IPS DF 19.7 (cell line): ENCODE results near the gene TMEM94.
"Not testable (repeated sequence)": the region's sequence is repeated elsewhere in the genome, so short reads cannot be mapped to it uniquely, and the experiment has no call there.

Experiments
- DNase-seq: peaks from one replicate; pipeline ENCODE4 v3.0.0-alpha.2; 2013; ENCODE audit warnings: low read depth, low spot score

The TMEM94 gene

DNA sequence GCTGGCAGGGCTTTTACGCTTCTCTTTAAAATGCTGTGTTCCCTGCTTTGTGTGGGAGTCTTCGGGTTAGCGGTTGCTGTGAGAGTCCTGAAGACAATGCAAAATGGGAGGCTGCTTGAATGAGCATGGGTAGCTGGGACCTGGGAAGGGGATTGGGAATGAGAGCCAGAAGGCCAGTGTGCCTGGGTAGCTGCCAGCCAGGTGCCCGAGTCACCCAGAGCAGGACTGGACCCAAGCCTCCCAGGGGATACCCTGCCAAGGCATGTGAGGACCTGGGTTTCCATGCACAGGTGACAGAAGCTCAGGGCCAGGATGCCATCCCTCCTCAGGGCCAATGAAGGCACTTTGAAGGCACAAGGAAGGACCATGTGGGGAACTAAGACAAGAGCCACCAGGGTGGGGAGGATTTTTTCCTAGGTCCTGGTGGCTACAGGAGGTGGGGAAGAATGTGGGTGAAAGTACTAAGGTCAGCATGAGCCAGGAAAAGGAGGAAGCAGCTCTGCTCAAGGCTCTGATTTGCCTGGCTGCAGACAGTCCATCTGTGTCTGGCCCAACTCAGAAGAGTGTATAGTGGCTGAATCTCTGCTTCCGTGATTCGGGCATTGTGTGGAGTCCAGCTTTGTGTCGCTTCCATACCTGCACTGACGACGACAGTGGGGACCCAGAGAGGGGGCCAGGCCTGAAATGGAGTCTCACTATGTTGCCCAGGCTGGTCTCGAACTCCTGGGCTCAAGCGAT is 20.5 kb downstream of the TMEM94 start:
- DNase-seq = no peak

DNA sequence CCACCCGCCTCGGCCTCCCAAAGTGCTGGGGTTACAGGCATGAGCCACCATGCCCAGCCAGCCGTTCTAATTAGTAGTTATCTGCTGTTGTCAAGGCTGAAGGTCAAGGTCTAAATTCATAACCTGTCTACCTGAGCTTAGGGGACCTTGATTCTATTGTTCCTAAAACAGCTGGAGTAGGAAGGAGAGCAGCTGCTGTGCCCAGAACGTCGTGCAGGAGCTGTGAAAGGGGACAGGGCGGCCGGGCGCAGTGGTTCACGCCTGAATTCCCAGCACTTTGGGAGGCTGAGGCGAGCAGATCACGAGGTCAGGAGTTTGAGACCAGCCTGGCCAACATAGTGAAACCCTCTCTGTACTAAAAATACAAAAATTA is 21.0 kb downstream of the TMEM94 start:
- DNase-seq = not testable (repeated sequence)

DNA sequence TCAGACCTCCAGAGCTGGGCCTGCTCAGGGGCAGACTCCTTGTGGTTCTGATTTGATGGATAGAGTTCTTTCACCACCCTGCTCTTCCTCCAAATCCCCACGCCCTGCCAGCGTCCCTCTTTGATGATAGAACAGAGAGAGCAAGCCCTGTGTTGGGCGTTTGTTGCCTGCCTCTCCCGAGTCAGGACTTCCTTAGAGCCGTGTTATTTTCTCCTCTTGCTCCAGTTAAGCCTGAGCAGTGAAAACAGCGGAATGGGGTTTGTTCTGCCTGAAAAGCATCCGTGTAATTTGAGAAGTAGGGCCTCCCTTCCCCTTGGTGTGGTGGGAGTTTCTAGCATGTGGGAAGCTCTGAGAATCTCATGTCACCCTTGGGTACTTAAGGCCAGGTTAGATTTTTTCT is 22.1 kb downstream of the TMEM94 start:
- no peak for DNase-seq

DNA sequence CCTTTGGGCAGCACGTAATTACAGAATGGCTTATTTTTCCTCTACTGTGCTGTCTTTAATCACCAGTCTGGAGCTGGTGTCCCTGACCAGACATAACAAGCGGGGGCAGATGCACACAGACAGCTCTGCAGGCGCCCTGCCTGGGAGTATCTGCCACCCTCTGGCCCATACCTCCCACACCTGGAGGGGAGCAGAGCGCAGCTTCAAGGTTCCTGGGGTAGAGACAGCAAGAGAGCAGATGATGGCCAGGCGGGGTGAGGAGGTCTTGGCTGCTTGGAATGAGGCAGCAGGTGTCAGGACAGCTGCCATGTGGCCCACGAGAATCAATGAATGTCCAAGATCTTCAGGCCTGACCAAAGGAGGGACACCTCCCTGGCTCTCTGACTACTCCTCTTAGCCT is 23.8 kb downstream of the TMEM94 start:
- DNase-seq = no peak

DNA sequence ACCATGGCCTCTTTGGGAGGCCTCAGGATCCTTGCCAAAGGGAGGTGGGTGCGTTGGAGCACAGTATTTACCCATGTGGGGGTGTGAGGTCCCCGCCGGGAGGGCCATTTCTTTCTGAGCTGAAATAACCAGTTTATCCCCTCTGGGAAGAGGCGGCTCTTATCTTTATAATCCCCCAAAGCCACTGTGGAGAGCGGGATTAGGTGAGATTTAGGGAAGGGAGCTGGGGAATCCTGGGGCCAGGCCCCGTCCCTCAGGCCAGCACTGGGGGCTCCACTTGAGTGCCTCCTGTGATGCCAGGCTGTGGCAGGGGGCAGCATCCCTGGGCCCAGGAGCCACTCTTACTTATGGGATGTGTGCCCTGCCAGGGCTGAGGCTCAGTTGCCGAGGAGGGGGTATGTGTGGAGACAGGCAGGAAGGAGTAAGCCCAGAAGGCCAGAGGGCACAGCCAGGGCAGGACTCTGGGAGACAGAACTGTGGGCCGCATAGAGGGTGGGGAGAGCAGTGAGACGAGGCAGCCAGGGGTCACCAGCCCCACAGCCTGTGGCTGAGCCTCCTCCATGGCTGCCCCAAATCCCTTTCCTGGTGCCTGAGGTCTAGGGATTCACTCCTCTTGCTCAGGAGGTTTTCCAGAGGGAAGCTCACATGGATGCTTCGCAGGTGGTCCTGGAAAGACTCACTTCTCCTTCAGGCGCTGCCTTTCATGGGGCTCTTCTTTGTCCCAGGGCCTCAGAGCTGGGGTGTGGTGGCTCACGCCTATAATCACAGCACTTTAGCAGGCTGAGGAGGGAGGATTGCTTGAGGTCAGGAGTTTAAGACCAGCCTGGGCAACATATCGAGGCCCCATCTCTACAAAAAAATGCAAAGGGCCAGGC is 25.0 kb downstream of the TMEM94 start:
- no peak for DNase-seq

DNA sequence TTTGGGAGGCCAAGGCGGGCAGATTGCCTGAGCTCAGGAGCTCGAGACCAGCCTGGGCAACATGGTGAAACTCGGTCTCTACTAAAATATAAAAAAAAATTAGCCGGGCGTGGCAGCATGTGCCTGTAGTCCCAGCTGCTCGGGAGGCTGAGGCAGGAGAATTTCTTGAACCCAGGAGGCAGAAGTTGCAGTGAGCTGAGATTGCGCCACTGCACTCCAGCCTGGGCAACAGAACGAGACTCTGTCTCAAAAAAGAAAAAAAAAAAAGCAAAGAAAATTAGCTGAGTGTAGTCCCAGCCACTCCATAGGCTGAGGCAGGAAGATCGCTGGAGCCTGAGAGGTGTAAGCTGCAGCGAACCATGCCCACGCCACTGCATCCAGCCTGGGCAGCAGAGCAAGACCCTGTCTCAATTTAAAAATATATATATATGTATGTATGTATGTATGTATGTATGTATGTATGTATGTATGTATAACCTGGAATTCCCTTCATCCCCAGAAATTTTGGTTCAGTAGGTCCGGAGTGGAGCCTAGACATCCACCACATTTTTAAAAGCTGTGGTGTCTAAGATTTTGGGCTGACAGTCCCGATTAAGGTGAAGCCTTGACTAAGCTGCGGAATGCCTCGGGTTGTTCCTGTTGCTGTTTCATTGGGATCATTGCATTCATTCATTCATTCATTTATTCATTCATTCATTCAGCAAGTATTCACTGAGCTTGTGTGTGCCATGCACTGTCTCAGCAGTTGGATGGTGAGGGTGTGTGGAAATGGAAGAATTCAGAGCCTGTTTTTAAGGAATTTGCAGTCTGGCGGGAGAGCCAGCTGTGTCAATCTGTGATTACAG is 25.9 kb downstream of the TMEM94 start:
- no peak for DNase-seq

DNA sequence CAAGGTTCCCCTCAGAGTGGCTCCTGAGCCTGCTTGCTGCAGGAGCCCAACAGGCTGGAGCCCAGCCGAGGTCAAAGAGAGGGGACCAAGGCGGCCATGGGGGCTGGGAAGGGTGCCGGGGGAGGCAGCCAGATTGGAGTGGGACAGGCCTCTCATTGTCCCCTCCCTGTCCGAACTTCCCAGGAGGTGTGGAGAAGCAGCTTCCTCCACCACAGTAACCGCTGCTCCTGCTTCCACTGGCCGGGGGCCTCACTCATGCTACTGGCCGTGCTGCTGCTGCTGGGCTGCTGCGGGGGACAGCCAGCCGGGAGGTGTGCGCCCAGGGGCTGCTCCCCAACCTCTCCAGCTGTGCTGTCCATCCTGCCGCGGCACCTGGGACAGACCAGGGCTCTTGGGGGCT is 29.3 kb downstream of the TMEM94 start:
- no peak for DNase-seq

DNA sequence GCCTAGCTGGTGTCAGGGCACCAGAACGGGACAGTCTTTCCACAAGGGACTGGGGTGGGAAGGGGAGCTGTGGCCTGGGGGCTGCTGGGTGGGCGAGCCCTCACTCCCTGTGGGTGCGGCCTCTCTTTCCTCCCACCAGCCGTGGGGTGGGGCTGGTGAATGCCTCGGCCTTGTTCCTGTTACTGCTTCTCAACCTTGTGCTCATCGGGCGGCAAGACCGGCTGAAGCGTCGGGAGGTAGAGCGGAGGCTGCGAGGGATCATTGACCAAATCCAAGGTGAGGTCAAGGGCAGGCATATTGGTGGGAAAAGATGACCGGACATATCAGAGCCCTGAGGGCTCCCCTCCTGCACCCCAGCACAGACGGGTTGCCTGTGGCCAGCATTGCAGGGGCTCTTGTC is 29.7 kb downstream of the TMEM94 start:
- DNase-seq = no peak

DNA sequence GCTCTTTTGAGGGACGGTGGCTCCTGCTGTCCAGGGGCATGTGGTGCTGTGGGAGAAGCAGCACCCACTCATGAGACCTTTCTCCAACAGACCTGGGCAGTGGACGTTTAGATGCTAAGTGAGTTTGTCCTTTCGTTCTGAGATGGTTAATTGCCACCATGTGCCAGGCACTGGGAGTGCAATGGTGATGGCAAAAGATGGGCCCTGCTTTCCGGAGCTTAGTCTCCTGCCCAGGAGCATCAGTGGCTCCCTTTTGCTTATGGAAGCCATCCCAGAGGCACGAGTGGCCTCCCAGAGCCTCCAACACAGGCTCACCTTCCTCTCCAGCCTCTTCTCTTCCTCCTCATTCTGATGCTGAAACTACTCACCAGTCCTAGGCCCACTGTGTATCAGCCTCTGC is 30.5 kb downstream of the TMEM94 start:
- DNase-seq = no peak

DNA sequence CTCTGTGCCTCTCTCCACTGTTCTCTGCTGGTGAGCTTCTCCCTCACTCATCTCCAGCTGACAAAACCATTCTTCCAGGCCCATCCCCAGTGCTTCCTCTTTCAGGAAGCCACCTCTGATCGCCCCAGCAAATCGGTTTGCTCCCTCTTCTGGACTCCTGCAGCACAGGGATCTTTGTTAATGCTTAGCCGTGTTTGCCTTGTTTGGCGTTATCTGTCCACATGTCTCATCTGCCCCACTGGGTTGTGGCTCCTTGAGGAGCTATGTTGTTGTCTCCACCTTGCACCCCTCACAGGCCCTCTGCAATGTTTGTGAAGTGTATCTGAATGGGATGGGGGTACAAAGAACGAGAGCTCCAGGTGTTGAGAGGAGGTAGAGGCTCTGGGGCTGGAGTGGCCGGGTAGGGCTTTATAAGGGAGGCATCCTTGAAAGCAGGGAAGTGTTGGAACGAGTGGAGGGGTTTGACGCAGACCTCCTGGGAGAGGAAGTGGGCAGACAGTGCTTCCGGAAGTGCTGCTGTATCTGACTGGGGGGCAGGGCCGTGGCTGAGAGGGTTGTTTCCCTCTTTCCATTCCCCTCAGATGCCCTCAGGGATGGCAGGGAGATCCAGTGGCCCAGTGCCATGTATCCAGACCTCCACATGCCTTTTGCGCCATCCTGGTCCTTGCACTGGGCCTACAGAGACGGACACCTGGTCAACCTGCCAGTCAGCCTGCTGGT is 31.1 kb downstream of the TMEM94 start:
- no peak for DNase-seq

DNA sequence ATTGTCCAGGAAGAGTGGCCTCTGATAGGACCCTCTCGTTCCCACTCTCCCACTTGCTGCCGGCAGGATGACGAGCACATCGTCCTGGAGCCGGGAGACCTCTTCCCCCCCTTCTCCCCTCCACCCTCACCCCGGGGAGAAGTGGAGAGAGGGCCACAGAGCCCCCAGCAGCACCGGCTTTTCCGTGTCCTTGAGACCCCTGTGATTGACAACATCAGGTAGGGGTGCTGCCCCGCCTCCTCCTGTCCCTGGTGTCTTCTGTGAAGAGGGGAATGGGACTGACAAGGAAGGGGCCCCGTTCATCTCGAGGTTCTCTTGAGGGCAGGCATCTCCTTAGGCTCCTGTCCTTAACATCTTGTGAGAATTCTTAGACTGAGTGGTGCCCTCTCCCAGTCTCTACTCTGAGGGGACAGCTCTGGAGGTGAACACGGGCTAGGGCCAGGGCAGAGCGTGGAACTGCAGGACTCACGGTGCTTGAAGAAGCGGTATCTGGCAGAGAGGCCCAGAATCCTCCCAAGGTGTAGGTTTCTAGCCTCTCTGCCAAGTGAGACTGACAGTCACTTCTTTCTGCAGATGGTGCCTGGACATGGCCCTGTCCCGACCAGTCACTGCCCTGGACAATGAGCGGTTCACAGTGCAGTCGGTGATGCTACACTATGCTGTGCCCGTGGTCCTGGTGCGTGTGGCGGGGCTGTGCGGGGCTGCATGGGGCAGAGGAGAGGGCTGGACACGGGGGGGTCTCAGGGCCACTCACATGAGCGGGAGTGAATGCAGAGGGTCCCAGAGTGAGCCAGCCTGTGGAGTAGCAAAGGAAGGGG is 32.5 kb downstream of the TMEM94 start:
- DNase-seq = no peak

DNA sequence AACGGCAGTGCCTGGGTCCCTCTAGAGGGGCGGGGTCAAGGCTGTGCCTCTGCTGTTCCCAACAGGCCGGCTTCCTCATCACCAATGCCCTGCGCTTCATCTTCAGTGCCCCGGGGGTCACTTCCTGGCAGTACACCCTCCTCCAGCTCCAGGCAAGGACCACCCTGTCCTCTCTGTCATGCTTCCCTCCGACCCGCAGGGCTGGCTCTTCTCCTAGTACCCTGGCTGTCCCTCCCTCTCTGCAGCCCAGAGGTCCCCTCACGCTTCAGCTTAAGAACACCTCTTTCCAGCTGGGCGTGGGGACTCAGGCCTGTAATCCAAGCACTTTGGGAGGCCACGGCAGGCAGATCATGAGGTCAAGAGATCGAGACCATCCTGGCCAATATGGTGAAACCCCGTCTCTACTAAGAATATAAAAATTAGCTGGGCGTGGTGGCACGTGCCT is 33.1 kb downstream of the TMEM94 start:
- DNase-seq = no peak

DNA sequence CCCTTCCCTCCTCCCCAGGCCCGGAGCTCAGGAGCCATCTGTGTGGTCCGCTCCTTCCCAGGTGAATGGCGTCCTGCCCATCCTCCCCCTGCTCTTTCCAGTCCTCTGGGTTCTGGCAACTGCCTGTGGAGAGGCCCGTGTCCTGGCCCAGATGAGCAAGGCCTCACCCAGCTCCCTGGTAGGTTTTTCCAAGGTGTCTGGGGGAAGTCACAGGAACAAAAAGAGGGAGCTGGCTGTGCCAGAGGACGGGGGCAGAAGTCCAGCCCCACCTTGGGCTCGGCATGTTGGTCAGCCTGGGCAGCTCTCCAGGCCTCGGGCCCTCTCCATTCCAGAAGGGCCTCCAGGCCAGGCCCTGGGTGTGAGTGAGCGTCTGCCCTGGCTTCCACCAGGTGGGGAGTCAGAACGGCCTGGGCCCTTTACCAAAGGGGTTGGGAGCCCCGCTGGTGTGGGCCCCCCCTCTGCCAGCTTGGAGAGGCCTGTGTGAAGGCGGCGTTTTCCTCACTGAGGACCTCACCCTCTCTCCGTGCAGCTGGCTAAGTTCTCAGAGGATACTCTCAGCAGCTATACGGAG is 33.8 kb downstream of the TMEM94 start:
- DNase-seq = no peak

DNA sequence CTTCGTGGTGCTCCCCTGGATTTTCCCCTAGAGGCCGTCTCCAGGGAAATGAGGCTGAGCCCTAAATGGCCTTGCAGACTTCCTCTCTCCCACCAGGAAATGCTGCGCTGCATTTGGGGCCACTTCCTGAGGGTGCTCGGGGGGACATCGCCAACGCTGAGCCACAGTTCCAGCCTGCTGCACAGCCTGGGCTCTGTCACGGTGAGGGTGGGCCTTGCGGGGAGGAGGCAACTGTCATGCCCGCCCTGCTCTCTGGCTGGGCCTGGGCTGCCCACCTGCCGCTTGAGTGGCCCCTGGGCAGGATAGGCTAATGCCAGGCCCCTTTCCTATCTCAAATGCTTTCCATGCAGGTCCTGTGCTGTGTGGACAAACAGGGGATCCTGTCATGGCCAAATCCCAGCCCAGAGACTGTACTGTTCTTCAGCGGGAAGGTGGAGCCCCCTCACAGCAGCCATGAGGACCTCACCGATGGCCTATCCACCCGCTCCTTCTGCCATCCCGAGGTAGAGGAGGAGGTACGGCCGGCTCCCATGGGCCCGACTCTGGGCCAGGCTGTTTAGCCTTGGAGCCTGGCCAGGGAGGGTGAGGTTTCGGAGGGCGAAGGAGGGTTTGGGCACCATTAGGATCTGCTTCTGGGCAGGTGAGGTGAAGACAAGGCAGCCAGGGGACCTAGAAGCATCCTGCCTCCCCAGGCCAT is 34.7 kb downstream of the TMEM94 start:
- no peak for DNase-seq

DNA sequence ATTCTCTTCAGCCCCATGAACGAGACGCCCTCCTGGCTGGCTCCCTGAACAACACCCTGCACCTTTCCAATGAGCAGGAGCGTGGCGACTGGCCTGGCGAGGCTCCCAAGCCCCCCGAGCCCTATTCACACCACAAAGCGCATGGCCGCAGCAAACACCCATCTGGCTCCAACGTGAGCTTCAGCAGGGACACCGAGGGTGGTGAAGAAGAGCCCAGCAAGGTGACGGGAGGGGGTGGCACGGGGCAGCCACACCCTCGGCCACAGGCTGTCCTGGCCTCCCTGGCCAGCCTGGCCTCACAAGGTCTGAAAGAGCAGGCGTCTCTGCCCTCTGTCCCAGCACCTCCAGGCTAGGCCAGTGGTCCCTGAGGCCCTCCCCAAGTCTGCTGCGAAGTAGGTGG is 35.2 kb downstream of the TMEM94 start:
- no peak for DNase-seq

DNA sequence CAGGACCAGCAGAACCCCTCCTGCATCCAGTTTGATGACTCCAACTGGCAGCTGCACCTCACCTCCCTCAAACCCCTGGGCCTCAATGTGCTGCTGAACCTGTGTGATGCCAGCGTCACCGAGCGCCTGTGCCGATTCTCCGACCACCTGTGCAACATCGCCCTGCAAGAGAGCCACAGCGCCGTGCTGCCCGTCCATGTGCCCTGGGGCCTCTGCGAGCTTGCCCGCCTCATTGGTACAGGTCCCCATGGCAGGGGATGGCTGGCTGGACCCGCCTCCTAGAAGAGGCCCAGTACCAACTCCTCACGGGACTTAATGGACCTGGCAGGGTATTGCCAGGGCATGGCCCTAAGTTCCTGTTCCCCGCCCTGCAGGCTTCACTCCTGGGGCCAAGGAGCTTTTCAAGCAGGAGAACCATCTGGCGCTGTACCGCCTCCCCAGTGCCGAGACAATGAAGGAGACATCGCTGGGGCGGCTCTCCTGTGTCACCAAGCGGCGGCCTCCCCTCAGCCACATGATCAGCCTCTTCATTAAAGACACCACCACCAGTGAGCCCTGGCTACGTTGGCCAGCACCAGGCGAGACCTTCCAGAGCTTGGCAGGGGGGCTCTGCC is 36.2 kb downstream of the TMEM94 start:
- DNase-seq = no peak

DNA sequence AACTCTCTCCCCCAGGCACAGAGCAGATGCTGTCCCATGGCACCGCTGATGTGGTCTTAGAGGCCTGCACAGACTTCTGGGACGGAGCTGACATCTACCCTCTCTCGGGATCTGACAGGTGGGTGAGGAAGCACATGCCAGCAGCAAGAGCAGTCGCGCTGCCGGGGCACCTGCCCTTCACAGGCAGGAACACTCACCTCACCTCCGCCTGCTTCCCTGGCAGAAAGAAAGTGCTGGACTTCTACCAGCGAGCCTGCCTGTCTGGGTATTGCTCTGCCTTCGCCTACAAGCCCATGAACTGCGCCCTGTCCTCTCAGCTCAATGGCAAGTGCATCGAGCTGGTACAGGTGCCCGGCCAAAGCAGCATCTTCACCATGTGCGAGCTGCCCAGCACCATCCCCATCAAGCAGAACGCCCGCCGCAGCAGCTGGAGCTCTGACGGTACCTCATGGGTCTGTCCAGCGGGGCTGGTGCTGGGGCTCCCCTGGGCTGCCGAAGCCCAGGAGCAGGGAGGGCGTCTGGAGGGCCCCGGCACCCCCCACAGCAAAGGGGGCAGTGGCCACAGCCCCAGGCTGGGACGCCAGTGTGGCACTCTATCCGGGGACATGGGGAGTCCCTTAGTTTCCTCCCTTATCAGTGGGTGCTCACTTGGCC is 37.2 kb downstream of the TMEM94 start:
- no peak for DNase-seq

DNA sequence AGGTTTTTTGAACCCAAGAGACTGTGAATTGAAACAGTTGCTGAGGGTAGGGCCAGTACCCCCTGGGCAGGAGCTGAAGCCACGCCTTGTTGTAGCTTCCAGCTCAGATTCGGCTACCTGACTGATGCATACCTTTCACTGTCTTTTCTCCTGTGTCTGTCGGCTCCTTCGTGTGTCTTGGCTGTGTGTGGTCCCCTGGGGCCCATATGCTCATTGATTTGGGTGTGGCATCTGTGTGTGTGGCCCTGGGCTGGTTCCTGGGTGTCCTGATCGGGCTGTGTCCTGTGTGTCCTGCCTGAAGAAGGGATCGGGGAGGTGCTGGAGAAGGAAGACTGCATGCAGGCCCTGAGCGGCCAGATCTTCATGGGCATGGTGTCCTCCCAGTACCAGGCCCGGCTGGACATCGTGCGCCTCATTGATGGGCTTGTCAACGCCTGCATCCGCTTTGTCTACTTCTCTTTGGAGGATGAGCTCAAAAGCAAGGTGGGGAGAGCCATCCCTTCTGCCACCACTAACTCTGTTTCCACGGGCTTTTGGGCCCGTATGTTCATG is 38.0 kb downstream of the TMEM94 start:
- DNase-seq = no peak
